Measurements from ENCODE around the gene DDX5. TPM values are rescaled to one million over a fixed set of nuclear protein-coding genes. Genes with fewer than 3 reads are reported as not detected.

Gene DDX5
- total and polyA plus RNA-seq, 9 donors: 216 to 494 (median 418) TPM

- WGBS (ENCODE audit: insufficient coverage): 84% methylated on average over 7 of the region's 7 CpGs
- H3K27ac ChIP-seq (ENCODE audit: low read length): no peak overlapping the region
- peaks cover 60% of the 10 kb centered on the region for H3K36me3 ChIP-seq (ENCODE audit: control insufficient read depth, insufficient read depth, low read length)
Measured at GRCh38 chr17:64538508-64539130, 32.5 kb upstream of the DDX5 start.

GRCh38 chr17:64537488-64537887 is 31.4 kb upstream of the DDX5 start:
- DNase-seq: no peak
- WGBS (ENCODE audit: insufficient coverage): no CpG with 5 or more reads among the region's 5 CpGs
- Histone ChIP-seq H3K9me3 (replicated peaks; ENCODE audit: control insufficient read depth, low read depth, low read length) (no peaks in the 10 kb centered on the region), H3K27ac (ENCODE audit: low read length) (no peak overlapping the region), H3K36me3 (ENCODE audit: control insufficient read depth, insufficient read depth, low read length) (peaks cover 68% of the 10 kb centered on the region), H3K4me3 (ENCODE audit: low read length) (no peak overlapping the region), H3K4me1 (ENCODE audit: control insufficient read depth, insufficient read depth, low read length) (no peaks in the 10 kb centered on the region), H3K27me3 (ENCODE audit: control insufficient read depth, insufficient read depth, low read length) (no peaks in the 10 kb centered on the region)

More at GRCh38 chr17:64538508-64539130, 32.5 kb upstream of the DDX5 start:
- no peak for DNase-seq
- Histone ChIP-seq H3K27me3 (ENCODE audit: control insufficient read depth, insufficient read depth, low read length) (no peaks in the 10 kb centered on the region), H3K4me1 (ENCODE audit: control insufficient read depth, insufficient read depth, low read length) (no peaks in the 10 kb centered on the region), H3K9me3 (replicated peaks; ENCODE audit: control insufficient read depth, low read depth, low read length) (no peaks in the 10 kb centered on the region), H3K4me3 (ENCODE audit: low read length) (no peak overlapping the region)

GRCh38 chr17:64536913-64537312 is 30.8 kb upstream of the DDX5 start:
- WGBS (ENCODE audit: insufficient coverage): no CpG with 5 or more reads among the region's 2 CpGs
- H3K27ac ChIP-seq (ENCODE audit: low read length): no peak overlapping the region

GRCh38 chr17:64535357-64535756 is 29.3 kb upstream of the DDX5 start:
- no peak for DNase-seq
- H3K36me3 ChIP-seq (ENCODE audit: control insufficient read depth, insufficient read depth, low read length): peaks cover 75% of the 10 kb centered on the region

More at GRCh38 chr17:64536913-64537312, 30.8 kb upstream of the DDX5 start:
- peaks cover 71% of the 10 kb centered on the region for H3K36me3 ChIP-seq (ENCODE audit: control insufficient read depth, insufficient read depth, low read length)
- H3K27me3 ChIP-seq (ENCODE audit: control insufficient read depth, insufficient read depth, low read length): no peaks in the 10 kb centered on the region
- DNase-seq: no peak
- no peaks in the 10 kb centered on the region for H3K4me1 ChIP-seq (ENCODE audit: control insufficient read depth, insufficient read depth, low read length)
- no peaks in the 10 kb centered on the region for H3K9me3 ChIP-seq (replicated peaks; ENCODE audit: control insufficient read depth, low read depth, low read length)
- H3K4me3 ChIP-seq (ENCODE audit: low read length): no peak overlapping the region

GRCh38 chr17:64534187-64534586 is 28.1 kb upstream of the DDX5 start:
- Histone ChIP-seq H3K36me3 (ENCODE audit: control insufficient read depth, insufficient read depth, low read length) (peaks cover 73% of the 10 kb centered on the region), H3K4me3 (ENCODE audit: low read length) (no peak overlapping the region), H3K27ac (ENCODE audit: low read length) (no peak overlapping the region), H3K9me3 (replicated peaks; ENCODE audit: control insufficient read depth, low read depth, low read length) (no peaks in the 10 kb centered on the region), H3K27me3 (ENCODE audit: control insufficient read depth, insufficient read depth, low read length) (no peaks in the 10 kb centered on the region), H3K4me1 (ENCODE audit: control insufficient read depth, insufficient read depth, low read length) (no peaks in the 10 kb centered on the region)
- 70% methylated on average over 3 of the region's 3 CpGs for WGBS (ENCODE audit: insufficient coverage)
- DNase-seq: no peak

More at GRCh38 chr17:64535357-64535756, 29.3 kb upstream of the DDX5 start:
- WGBS (ENCODE audit: insufficient coverage): no CpG with 5 or more reads among the region's 6 CpGs
- H3K9me3 ChIP-seq (replicated peaks; ENCODE audit: control insufficient read depth, low read depth, low read length): no peaks in the 10 kb centered on the region
- no peak overlapping the region for H3K27ac ChIP-seq (ENCODE audit: low read length)
- H3K27me3 ChIP-seq (ENCODE audit: control insufficient read depth, insufficient read depth, low read length): no peaks in the 10 kb centered on the region
- no peaks in the 10 kb centered on the region for H3K4me1 ChIP-seq (ENCODE audit: control insufficient read depth, insufficient read depth, low read length)
- H3K4me3 ChIP-seq (ENCODE audit: low read length): no peak overlapping the region

- no peak for DNase-seq
- H3K27ac ChIP-seq (ENCODE audit: low read length): no peak overlapping the region
- H3K4me1 ChIP-seq (ENCODE audit: control insufficient read depth, insufficient read depth, low read length): no peaks in the 10 kb centered on the region
- no peaks in the 10 kb centered on the region for H3K27me3 ChIP-seq (ENCODE audit: control insufficient read depth, insufficient read depth, low read length)
- H3K36me3 ChIP-seq (ENCODE audit: control insufficient read depth, insufficient read depth, low read length): peaks cover 75% of the 10 kb centered on the region
- H3K4me3 ChIP-seq (ENCODE audit: low read length): no peak overlapping the region
- WGBS (ENCODE audit: insufficient coverage): 86% methylated on average over 1 of the region's 2 CpGs
- no peaks in the 10 kb centered on the region for H3K9me3 ChIP-seq (replicated peaks; ENCODE audit: control insufficient read depth, low read depth, low read length)
Measured at GRCh38 chr17:64533784-64534183, 27.7 kb upstream of the DDX5 start.

- Histone ChIP-seq H3K27me3 (ENCODE audit: control insufficient read depth, insufficient read depth, low read length) (no peaks in the 10 kb centered on the region), H3K4me1 (ENCODE audit: control insufficient read depth, insufficient read depth, low read length) (no peaks in the 10 kb centered on the region), H3K9me3 (replicated peaks; ENCODE audit: control insufficient read depth, low read depth, low read length) (no peaks in the 10 kb centered on the region), H3K27ac (ENCODE audit: low read length) (no peak overlapping the region), H3K36me3 (ENCODE audit: control insufficient read depth, insufficient read depth, low read length) (peaks cover 65% of the 10 kb centered on the region), H3K4me3 (ENCODE audit: low read length) (no peak overlapping the region)
- no peak for DNase-seq
- WGBS (ENCODE audit: insufficient coverage): no CpG with 5 or more reads among the region's 5 CpGs
Measured at GRCh38 chr17:64532409-64532808, 26.3 kb upstream of the DDX5 start.

GRCh38 chr17:64531955-64532371 is 25.9 kb upstream of the DDX5 start:
- WGBS (ENCODE audit: insufficient coverage): 64% methylated on average over 2 of the region's 5 CpGs
- no peak overlapping the region for H3K4me3 ChIP-seq (ENCODE audit: low read length)
- no peaks in the 10 kb centered on the region for H3K9me3 ChIP-seq (replicated peaks; ENCODE audit: control insufficient read depth, low read depth, low read length)
- H3K27me3 ChIP-seq (ENCODE audit: control insufficient read depth, insufficient read depth, low read length): no peaks in the 10 kb centered on the region
- no peak overlapping the region for H3K27ac ChIP-seq (ENCODE audit: low read length)
- peak; percentile 74 for DNase-seq
- peaks cover 66% of the 10 kb centered on the region for H3K36me3 ChIP-seq (ENCODE audit: control insufficient read depth, insufficient read depth, low read length)
- no peaks in the 10 kb centered on the region for H3K4me1 ChIP-seq (ENCODE audit: control insufficient read depth, insufficient read depth, low read length)

GRCh38 chr17:64529221-64529620 is 23.1 kb upstream of the DDX5 start:
- Histone ChIP-seq H3K4me3 (ENCODE audit: low read length) (no peak overlapping the region), H3K27ac (ENCODE audit: low read length) (no peak overlapping the region), H3K4me1 (ENCODE audit: control insufficient read depth, insufficient read depth, low read length) (no peaks in the 10 kb centered on the region), H3K36me3 (ENCODE audit: control insufficient read depth, insufficient read depth, low read length) (peaks cover 62% of the 10 kb centered on the region), H3K27me3 (ENCODE audit: control insufficient read depth, insufficient read depth, low read length) (no peaks in the 10 kb centered on the region), H3K9me3 (replicated peaks; ENCODE audit: control insufficient read depth, low read depth, low read length) (no peaks in the 10 kb centered on the region)
- DNase-seq: no peak
- WGBS (ENCODE audit: insufficient coverage): 100% methylated on average over 1 of the region's 5 CpGs

- no peaks in the 10 kb centered on the region for H3K27me3 ChIP-seq (ENCODE audit: control insufficient read depth, insufficient read depth, low read length)
- H3K36me3 ChIP-seq (ENCODE audit: control insufficient read depth, insufficient read depth, low read length): peaks cover 59% of the 10 kb centered on the region
- no peak overlapping the region for H3K27ac ChIP-seq (ENCODE audit: low read length)
- WGBS (ENCODE audit: insufficient coverage): 91% methylated on average over 2 of the region's 2 CpGs
- no peak for DNase-seq
- no peaks in the 10 kb centered on the region for H3K4me1 ChIP-seq (ENCODE audit: control insufficient read depth, insufficient read depth, low read length)
- no peak overlapping the region for H3K4me3 ChIP-seq (ENCODE audit: low read length)
- no peaks in the 10 kb centered on the region for H3K9me3 ChIP-seq (replicated peaks; ENCODE audit: control insufficient read depth, low read depth, low read length)
Measured at GRCh38 chr17:64527914-64528313, 21.8 kb upstream of the DDX5 start.

- no peak overlapping the region for H3K27ac ChIP-seq (ENCODE audit: low read length)
- no peaks in the 10 kb centered on the region for H3K9me3 ChIP-seq (replicated peaks; ENCODE audit: control insufficient read depth, low read depth, low read length)
- DNase-seq: no peak
- H3K36me3 ChIP-seq (ENCODE audit: control insufficient read depth, insufficient read depth, low read length): peaks cover 60% of the 10 kb centered on the region
- H3K4me3 ChIP-seq (ENCODE audit: low read length): no peak overlapping the region
- H3K27me3 ChIP-seq (ENCODE audit: control insufficient read depth, insufficient read depth, low read length): no peaks in the 10 kb centered on the region
- H3K4me1 ChIP-seq (ENCODE audit: control insufficient read depth, insufficient read depth, low read length): no peaks in the 10 kb centered on the region
- WGBS (ENCODE audit: insufficient coverage): no CpG with 5 or more reads among the region's 6 CpGs
Measured at GRCh38 chr17:64520359-64520758, 14.3 kb upstream of the DDX5 start.
